Panc1 (cell line): ENCODE results near the gene WASL. TPM values are rescaled to one million over a fixed set of nuclear protein-coding genes. Genes with fewer than 3 reads are reported as not detected.

ENCODE experiments used
- ATAC-seq: fragments of 200-7000 bp; cut with Tn5 transposase; 2 replicates; pipeline ENCODE4 v1.9.1; 2020; ENCODE audit warnings: mild to moderate bottlenecking, moderate library complexity
- BruUV-seq: library from RNA; stranded (reverse); fragments of 400-500 nt; replicated peaks from 2 replicates; lab custom pipeline; 2021; lab: Mats Ljungman, UMichigan
- CTCF ChIA-PET: fragments of 300-600 bp; sonication (Branson Sonifier 250); formaldehyde crosslinking; loops from one replicate; lab custom pipeline; 2022; ENCODE audit warnings: antibody characterized with exemption; lab: Charles Lee
- POLR2A ChIA-PET: fragments of 300-600 bp; sonication (Branson Sonifier 250); formaldehyde crosslinking; loops from one replicate; lab custom pipeline; 2022; ENCODE audit warnings: antibody characterized with exemption; lab: Charles Lee
- DNase-seq: peaks from one replicate; pipeline ENCODE4 v3.0.0-alpha.2; 2010; ENCODE audit warnings: low read depth, low spot score
- H3K27ac ChIP-seq: 2 replicates; pipeline ENCODE4 v1.5.1; 2011; ENCODE audit warnings: mild to moderate bottlenecking, low read length, inconsistent platforms
- H3K27me3 ChIP-seq: fragments of 200-500 bp; sonication (Bioruptor generic); 2 replicates; pipeline ENCODE4 v1.6.0; 2014; ENCODE audit warnings: low read length, inconsistent platforms; ENCODE audit not compliant: control insufficient read depth, insufficient read depth
- H3K36me3 ChIP-seq: fragments of 200-500 bp; sonication (Bioruptor generic); 2 replicates; pipeline ENCODE4 v1.5.1; 2014; ENCODE audit warnings: inconsistent platforms, mild to moderate bottlenecking, low read length, moderate library complexity; ENCODE audit not compliant: control insufficient read depth, insufficient read depth
- H3K4me1 ChIP-seq: 2 replicates; pipeline ENCODE4 v1.5.1; 2011; ENCODE audit warnings: inconsistent platforms, mild to moderate bottlenecking, low read length, moderate library complexity; ENCODE audit not compliant: control insufficient read depth, insufficient read depth
- H3K4me3 ChIP-seq, 2 experiments: 2 replicates each; pipeline ENCODE4 v1.5.1; 2011 to 2012; ENCODE audit warnings: low read depth in 2 of 2, low read length in 2 of 2, mild to moderate bottlenecking in 2 of 2, inconsistent platforms in 1 of 2, moderate library complexity in 1 of 2
- H3K9me3 ChIP-seq: fragments of 200-500 bp; sonication (Bioruptor generic); 2 replicates; pipeline ENCODE4 v1.5.1; 2014; ENCODE audit warnings: low read depth, mild to moderate bottlenecking, inconsistent platforms, low read length, moderate library complexity; ENCODE audit not compliant: control insufficient read depth, insufficient read depth
- POLR2AphosphoS5 ChIP-seq: IDR thresholded peaks from 2 replicates; pipeline ENCODE4 v1.6.1; 2012; ENCODE audit warnings: mild to moderate bottlenecking, low read depth, low read length, moderate library complexity
- REST ChIP-seq, 2 experiments: IDR thresholded peaks; 2 replicates each; pipeline ENCODE4 v1.6.1; 2011 to 2012; ENCODE audit warnings: low read depth in 2 of 2, control low read depth in 1 of 2, low read length in 1 of 2, mild to moderate bottlenecking in 1 of 2, moderate library complexity in 1 of 2; ENCODE audit not compliant: insufficient read depth in 1 of 2
- SIN3A ChIP-seq: IDR thresholded peaks from 2 replicates; pipeline ENCODE4 v1.6.1; 2012; ENCODE audit warnings: low read depth, mild to moderate bottlenecking, low read length, moderate library complexity, borderline replicate concordance; ENCODE audit not compliant: insufficient read depth
- TCF7L2 ChIP-seq: IDR thresholded peaks from 2 replicates; pipeline ENCODE4 v1.6.1; 2011; ENCODE audit warnings: mild to moderate bottlenecking, low read depth, low read length, inconsistent platforms
- in situ Hi-C: cut with HindIII; loops from 2 replicates; pipeline ENCODE4 v1.10.0; 2016; ENCODE audit warnings: low sequenced_read_pairs, low pct_unique_long_range_greater_than_20kb
- intact Hi-C: fragments of 100-400 bp; cut with micrococcal nuclease; formaldehyde crosslinking; loops from one replicate; pipeline ENCODE4 v1.10.0; 2022; ENCODE audit not compliant: unreplicated experiment
- total RNA-seq: library from RNA; stranded (reverse); gene quantifications from one replicate; pipeline ENCODE4 v1.2.1, GENCODE V29; 2021; ENCODE audit not compliant: unreplicated experiment
- TF ChIP-seq, protein P1 (sequence below): fragments of 450-650 bp; IDR thresholded peaks from 2 replicates; pipeline ENCODE4 v1.5.1; 2017; ENCODE audit warnings: mild to moderate bottlenecking

The WASL gene
- total RNA-seq, 1 experiment from 2014 or later = 29.6 TPM

DNA sequence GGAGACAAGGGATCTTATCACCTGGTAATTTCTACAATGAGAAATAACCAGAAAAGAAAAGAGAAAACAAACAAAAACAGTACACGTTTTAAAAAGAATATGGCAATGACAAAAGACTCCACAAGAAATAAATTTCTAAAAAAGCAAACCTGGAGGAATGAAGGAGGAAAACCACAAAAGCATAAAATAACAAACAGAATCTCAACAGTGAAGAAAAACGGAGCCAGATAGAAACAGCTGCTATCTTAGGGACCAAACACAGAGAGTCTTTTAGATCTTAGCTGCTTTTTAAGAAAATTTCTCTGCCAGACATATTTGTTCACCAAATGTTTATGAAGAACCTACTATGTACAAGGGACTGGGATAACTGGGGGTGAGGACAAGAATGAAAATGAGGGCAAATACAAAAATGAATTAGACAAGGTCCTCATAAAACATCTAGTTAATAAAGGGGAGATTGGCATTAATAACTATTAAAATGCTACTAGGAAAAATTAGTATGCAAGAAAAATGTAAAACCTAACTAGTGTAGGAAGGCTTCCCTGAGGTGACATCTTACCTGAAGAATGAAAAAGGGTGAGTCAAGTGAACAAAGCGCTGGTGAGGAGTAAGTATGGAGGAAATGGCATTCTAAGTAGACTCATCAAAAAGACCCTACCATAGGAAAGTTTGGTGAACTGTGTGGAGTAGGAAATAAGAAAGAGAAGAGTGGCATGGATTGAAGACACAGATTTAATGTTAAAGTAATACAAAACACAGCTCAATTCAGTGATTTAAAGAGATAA lies 34.3 kb downstream of the WASL start:
- TF ChIP-seq SIN3A (no peak), POLR2AphosphoS5 (no peak), TCF7L2 (no peak), REST (IDR thresholded peaks at IDR 0.05; ENCODE audit: insufficient read depth in 1 of 2, low read depth in 2 of 2, low read length in 1 of 2) (no peak)
- TF ChIP-seq, protein P1, sequence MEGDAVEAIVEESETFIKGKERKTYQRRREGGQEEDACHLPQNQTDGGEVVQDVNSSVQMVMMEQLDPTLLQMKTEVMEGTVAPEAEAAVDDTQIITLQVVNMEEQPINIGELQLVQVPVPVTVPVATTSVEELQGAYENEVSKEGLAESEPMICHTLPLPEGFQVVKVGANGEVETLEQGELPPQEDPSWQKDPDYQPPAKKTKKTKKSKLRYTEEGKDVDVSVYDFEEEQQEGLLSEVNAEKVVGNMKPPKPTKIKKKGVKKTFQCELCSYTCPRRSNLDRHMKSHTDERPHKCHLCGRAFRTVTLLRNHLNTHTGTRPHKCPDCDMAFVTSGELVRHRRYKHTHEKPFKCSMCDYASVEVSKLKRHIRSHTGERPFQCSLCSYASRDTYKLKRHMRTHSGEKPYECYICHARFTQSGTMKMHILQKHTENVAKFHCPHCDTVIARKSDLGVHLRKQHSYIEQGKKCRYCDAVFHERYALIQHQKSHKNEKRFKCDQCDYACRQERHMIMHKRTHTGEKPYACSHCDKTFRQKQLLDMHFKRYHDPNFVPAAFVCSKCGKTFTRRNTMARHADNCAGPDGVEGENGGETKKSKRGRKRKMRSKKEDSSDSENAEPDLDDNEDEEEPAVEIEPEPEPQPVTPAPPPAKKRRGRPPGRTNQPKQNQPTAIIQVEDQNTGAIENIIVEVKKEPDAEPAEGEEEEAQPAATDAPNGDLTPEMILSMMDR = no peak
- Histone ChIP-seq H3K9me3 (no peaks in the 10 kb centered on the region), H3K36me3 (no peaks in the 10 kb centered on the region; the same call in 1 of the 2 replicates), H3K27ac (no peak overlapping the region), H3K27me3 (no peaks in the 10 kb centered on the region), H3K4me3 (no peak overlapping the region), H3K4me1 (peaks cover 8% of the 10 kb centered on the region)
- intact Hi-C loops (no loop called here), in situ Hi-C loops (no loop called here)
- DNase-seq (no peak), ATAC-seq (no peak)
- POLR2A ChIA-PET = no interaction called here
- CTCF ChIA-PET = no interaction called here
- no TSS peak for BruUV-seq

DNA sequence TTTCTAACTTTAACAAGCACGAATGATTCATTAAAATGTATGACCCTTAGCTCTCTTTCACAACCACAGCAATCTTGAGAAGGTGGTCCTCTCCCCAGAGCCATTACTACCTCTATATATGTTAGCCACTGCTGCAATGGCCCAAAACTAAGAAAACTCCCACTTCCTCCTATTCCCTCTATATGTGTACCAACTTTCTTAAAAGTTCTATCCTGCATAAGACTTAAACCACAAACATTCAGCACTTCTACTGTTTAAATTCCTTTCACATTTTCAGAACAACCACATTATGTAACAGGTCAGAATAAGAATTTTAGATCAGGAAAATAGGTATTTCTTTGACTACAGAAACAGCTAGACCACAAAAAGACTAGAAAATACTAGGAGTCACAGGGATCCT lies 36.2 kb downstream of the WASL start:
- Histone ChIP-seq H3K9me3 (no peaks in the 10 kb centered on the region), H3K4me1 (peaks cover 8% of the 10 kb centered on the region), H3K36me3 (no peaks in the 10 kb centered on the region; the same call in 1 of the 2 replicates), H3K4me3 (no peak overlapping the region), H3K27me3 (no peaks in the 10 kb centered on the region), H3K27ac (no peak overlapping the region)
- ChIA-PET POLR2A (no interaction called here), CTCF (no interaction called here)
- DNase-seq (no peak), ATAC-seq (no peak)
- TF ChIP-seq, protein P1 = no peak
- TF ChIP-seq SIN3A = no peak
- no peak for TF ChIP-seq TCF7L2
- no peak for TF ChIP-seq POLR2AphosphoS5
- no peak for TF ChIP-seq REST (IDR thresholded peaks at IDR 0.05; ENCODE audit: insufficient read depth in 1 of 2, low read depth in 2 of 2, low read length in 1 of 2)
- intact Hi-C loops = no loop called here
- in situ Hi-C loops = no loop called here
- no TSS peak for BruUV-seq
